ENCODE measurements around the gene SPRR2B. TPM values are rescaled to one million over a fixed set of nuclear protein-coding genes. Genes with fewer than 3 reads are reported as not detected.
"Not testable (repeated sequence)": the region's sequence is repeated elsewhere in the genome, so short reads cannot be mapped to it uniquely, and the experiment has no call there.

SPRR2B gene
- polyA plus RNA-seq, 3 donors, result 0.16 TPM; not detected in 2

DNA sequence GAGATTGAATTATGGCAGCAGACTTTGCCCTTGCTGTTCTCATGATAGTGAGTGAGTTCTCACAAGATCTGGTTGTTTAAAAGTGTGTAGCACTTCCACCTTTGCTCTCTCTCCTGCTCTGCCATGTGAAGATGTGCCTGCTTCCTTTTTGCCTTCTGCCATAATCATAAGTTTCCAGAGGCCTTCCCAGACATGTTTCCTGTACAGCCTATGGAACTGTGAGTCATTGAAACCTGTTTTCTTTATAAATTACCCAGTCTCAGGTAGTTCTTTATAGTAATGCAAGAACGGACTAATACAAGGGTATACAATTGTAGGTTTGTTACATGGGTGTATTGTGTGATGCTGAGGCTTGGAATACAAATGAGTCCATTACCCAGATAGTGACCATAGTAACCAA is 36.2 kb downstream of the SPRR2B start:
- DNase-seq, result no peak

DNA sequence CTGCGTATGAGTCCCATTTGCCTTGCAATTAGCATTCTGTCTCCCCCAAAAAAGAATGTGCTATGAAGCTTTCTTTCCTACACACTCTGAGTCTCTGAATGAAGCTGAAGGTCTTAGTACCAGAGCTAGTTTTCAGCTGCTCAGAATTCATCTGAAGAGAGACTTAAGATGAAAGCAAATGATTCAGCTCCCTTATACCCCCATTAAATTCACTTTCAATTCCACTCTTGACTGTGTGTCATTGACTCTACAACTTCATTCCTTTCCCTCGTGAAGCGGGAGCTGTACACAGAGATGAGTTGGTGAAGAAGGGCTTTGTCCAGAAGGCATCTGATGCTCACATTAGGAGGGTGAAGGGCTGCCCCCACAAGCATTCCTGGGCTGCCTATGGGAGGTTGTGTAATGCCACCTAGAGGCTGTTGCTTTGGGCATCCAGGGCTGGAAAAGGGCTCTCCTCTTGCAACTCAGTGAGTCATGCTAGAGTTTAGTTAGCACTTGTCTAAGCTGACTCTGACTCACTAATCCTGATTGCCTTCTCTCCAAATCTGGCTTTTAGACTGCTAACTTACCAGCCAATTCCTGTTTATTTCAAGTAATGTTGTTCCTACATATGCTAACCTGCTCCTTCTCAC is 38.6 kb downstream of the SPRR2B start:
- peak; percentile 12 for DNase-seq

DNA sequence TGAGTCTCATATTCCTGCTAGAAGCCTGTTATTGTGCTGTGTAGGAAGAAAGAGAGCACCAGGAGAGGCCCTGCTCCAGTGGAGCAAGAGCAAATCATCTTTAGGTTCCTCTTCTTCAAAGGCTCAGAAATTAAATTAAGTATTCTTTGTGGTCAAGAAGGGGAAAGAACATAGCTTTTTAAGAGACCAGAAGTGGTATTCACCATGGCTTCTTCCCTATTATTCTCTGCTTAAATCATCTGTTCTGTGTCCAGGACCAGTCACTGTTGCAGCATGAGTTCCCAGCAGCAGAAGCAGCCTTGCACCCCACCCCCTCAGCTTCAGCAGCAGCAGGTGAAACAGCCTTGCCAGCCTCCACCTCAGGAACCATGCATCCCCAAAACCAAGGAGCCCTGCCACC is 39.3 kb downstream of the SPRR2B start:
- DNase-seq, result no peak

DNA sequence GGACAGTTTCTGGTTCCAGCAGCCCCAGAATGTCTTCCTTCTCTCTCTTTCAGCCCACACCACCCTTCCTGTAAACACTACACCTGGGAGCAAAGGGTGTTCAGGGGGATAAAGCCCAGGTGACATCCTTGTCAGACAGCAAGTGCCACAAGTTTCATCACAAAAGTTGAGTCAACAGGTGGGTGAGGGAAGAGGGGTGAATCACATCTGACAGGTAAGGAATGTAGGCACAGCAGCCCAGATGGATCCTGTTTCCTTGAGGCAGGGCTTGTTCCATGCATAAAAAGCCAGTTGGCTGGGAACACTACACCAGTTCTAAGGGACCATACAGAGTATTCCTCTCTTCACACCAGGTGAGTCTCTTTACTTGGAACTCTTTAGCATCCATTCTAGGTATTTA is 40.5 kb downstream of the SPRR2B start, which contains the start of gene SPRR1B:
TSS of gene SPRR1B (plus strand) at position 309 of the 400 bp plus-strand sequence. CDS start 1,143 bp downstream, outside the sequence.
- DNase-seq, result no peak

DNA sequence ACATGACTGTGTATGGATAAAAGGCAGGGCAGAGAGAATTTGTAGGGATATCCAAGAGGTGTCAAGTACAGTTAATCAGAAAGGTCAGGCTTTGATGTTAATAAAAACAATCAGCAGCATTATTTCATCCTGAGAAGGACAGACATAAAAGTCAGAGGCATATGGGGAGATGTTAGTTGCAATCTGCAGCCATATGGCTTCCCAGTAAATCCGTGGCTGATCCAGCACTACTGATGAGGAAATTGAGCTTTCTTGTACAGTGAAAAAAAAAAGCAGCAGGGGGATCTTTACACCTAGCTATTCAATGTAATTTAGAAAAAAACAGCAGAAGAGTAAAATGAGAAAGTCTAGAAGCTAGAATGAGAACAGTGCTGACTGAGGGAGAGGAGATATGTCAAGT is 42.6 kb downstream of the SPRR2B start:
- DNase-seq, result no peak

DNA sequence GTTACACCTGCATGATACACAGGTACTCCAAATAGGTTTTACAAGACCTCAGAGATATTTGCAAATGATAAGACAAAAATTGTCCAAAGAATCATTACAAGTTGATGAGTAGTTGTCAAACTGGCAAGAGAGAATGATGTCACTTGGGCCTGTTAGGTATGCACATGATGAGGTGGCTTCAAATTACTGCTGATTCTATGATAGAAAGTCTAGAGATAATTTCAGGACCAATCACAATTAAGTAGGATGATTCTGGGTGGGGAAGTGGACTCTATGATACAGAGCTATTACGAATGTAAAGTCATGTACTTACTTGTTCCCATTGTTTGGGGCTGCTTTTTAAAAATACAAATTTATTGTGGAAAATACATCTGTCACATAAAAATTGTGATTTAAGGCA is 45.6 kb downstream of the SPRR2B start:
- DNase-seq, result no peak

DNA sequence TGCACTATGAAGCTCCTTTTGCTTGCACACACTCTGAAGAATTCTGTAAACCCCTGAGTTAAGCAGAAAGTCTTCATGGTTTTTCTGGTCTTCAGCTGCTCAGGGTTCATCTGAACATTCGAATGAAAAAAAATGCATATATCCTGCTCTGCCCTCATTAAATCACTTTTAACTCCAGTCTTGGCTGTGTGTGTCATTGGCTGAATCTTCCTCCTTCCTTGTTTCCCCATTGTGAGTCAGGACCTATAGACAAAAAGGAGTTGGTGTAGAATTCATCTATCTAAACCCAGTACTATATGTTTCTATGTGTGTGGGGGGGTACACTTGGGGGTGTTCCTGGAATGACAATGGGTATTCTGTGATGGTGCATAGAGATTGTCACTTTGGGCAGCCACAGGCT is 47.0 kb downstream of the SPRR2B start:
- no peak for DNase-seq

DNA sequence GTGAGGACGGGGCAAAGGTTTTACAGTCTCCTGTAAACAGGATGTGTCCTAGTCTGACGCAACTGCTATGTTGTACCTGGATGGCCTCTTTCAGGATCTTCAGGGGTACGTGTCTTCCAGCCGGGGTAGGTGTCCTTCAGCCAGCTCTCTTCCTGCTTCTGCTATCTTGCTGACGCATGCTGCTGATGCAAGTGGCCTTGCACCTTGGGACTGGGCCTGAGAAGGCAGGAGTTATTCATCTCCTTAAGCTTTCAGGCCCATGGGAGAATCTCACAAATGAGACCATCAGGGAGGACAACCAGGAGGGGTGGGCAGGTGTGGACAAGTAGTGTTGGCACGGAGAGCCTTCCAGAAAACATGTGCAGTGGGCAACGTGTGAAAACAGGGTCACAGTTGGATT is 48.3 kb downstream of the SPRR2B start:
- DNase-seq, result no peak

DNA sequence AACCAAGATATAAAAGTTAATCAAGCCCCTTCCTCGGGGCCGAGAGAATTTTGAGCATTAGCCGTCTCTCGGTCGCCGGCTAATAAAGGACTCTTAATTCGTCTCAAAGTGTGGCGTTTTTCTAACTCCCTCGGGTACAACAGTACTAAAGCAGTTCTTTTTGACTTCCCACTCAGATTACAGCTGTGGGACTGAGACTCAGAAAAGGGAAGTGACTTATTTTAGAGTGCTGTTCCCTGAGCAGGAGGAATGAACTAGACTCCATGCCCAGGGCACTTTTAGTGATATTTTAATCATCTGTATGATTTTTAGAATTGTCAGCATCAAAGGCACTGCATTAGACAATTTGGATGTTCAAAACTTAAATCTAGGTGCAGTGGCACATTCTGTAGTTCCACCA is 49.1 kb downstream of the SPRR2B start:
- not testable (repeated sequence) for DNase-seq

DNA sequence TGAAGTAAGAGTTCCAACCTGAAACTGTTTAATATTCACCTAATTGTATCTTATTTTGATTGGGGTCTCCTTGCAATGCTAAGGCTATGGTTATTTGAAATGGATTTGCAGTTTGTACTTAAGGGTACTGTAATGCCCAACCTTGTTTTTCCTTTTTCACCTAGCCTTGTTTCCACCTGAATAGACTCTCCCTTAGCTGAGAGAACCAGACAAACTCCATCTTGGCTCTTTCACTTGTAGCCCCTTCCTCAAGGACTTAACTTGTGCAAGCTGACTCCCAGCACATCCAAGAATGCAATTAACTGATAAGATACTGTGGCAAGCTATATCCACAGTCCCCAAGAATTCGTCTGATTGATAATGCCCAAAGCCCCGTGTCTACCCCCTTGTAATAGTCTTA is 49.6 kb downstream of the SPRR2B start:
- not testable (repeated sequence) for DNase-seq

Other genes with a start within 250 kb of the SPRR2B start
- gene LCE1A, start 244.1 kb downstream of the SPRR2B start, polyA plus RNA-seq (ENCODE audit: insufficient read length in 3 of 3), result not detected
- gene LCE6A, start 228.8 kb downstream of the SPRR2B start, polyA plus RNA-seq (ENCODE audit: insufficient read length in 3 of 3), result not detected
- not detected for gene LCE7A, start 211.6 kb downstream of the SPRR2B start, polyA plus RNA-seq (ENCODE audit: insufficient read length in 3 of 3)
- not detected for gene SMCP, start 193.3 kb downstream of the SPRR2B start, polyA plus RNA-seq (ENCODE audit: insufficient read length in 3 of 3)
- gene IVL, start 163.1 kb downstream of the SPRR2B start, polyA plus RNA-seq (ENCODE audit: insufficient read length in 3 of 3), result under 1 TPM; 0.16 to 0.36 (median 0.21) TPM
- gene SPRR5, start 124.4 kb downstream of the SPRR2B start, polyA plus RNA-seq (ENCODE audit: insufficient read length in 3 of 3), result not detected
- gene SPRR4, start 101.0 kb downstream of the SPRR2B start, polyA plus RNA-seq (ENCODE audit: insufficient read length in 3 of 3), result not detected
- gene SPRR1A, start 87.5 kb downstream of the SPRR2B start, polyA plus RNA-seq (ENCODE audit: insufficient read length in 3 of 3), result not detected
- gene SPRR3, start 69.9 kb downstream of the SPRR2B start, polyA plus RNA-seq (ENCODE audit: insufficient read length in 3 of 3), result under 1 TPM in 1 of 3 donors, not detected in 2; 0.23 TPM
- gene SPRR1B, start 40.4 kb downstream of the SPRR2B start, polyA plus RNA-seq (ENCODE audit: insufficient read length in 3 of 3), result not detected
- gene SPRR2D, start 30.5 kb downstream of the SPRR2B start, polyA plus RNA-seq (ENCODE audit: insufficient read length in 3 of 3), result under 1 TPM in 1 of 3 donors, not detected in 2; 0.14 TPM
- gene SPRR2A, start 14.1 kb downstream of the SPRR2B start, polyA plus RNA-seq (ENCODE audit: insufficient read length in 3 of 3), result not detected
- gene SPRR2E, start 22.9 kb upstream of the SPRR2B start, polyA plus RNA-seq (ENCODE audit: insufficient read length in 3 of 3), result not detected
- gene SPRR2F, start 41.9 kb upstream of the SPRR2B start, polyA plus RNA-seq (ENCODE audit: insufficient read length in 3 of 3), result not detected
- gene SPRR2G, start 79.3 kb upstream of the SPRR2B start, polyA plus RNA-seq (ENCODE audit: insufficient read length in 3 of 3), result not detected
- gene LELP1, start 131.8 kb upstream of the SPRR2B start, polyA plus RNA-seq (ENCODE audit: insufficient read length in 3 of 3), result not detected
- gene PRR9, start 146.0 kb upstream of the SPRR2B start, polyA plus RNA-seq (ENCODE audit: insufficient read length in 3 of 3), result not detected
- under 1 TPM in 1 of 3 donors, not detected in 2; 0.07 TPM for gene LORICRIN, start 188.1 kb upstream of the SPRR2B start, polyA plus RNA-seq (ENCODE audit: insufficient read length in 3 of 3)
- gene PGLYRP3, start 241.3 kb upstream of the SPRR2B start, polyA plus RNA-seq (ENCODE audit: insufficient read length in 3 of 3), result not detected

Data from renal pelvis (tissue), 4 donors.